Kidney glomerular epithelial cell (primary cell): Measurements from ENCODE around the gene RASL10B.
A peak's percentile ranks its signal among the peaks of the same experiment; 100 is the strongest.
"Not testable (repeated sequence)": the region's sequence is repeated elsewhere in the genome, so short reads cannot be mapped to it uniquely, and the experiment has no call there.

ENCODE experiments used
- DNase-seq: peaks from one replicate; lab custom pipeline; 2025; lab: John Stamatoyannopoulos, UW

The RASL10B gene, protein sequence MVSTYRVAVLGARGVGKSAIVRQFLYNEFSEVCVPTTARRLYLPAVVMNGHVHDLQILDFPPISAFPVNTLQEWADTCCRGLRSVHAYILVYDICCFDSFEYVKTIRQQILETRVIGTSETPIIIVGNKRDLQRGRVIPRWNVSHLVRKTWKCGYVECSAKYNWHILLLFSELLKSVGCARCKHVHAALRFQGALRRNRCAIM

DNA sequence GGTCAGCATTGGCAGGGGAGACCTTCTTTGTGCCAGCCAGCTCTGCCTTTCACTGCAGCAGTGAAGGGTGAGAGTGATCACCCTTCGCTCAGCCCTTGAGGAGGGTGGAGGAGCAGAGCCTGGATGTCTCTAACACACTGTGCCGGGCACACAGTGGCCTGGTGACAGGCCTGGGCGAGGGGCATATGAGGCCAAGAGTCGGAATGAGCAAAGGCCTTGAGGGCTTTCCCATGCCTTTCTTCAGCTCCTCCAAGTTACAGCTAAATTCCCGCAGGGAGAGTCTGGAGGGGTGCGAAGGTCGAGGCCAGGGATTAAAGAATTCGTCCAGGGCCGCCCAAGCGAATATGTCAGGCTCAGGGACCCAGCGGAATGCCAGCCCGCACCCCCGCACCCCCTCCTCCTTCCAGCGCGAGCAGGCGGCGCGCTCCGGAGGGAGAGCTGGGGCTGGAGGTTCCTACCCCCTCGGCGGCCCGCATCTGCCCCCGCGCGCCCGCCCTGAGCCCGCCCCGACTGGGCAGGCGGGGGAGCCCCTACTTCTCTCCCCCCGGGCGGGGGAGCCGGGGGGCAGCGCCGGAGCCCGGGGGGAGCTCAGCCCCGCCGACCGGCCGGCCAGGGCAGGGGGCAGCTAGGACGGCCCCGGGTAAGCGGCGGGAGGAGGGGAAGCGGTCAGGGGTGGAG, at the start of gene RASL10B:
Gene RASL10B, plus strand, starts transcription at position 401 of the 678 bp plus-strand sequence. CDS start 3,546 bp downstream, outside the sequence.
- DNase-seq = peak; percentile 35

DNA sequence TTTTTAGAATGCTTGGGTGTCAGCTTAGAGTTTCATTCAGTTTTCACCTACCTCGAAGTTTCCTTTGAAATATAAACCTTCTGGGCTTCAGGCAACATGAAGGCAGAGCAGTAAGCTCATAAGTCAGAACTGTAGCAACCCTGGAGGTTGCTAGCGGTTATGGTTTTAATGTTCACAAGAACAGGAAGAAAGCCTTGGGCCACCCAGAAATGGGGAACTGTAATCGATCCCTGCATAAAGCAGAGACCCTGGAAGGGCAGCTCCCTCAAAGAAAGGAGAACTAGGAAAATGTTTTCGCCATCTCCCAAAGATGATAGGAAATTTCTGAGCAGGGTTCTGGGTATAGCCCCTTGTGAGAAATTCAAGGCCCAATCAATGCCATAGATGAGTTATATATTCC, 47.8 kb upstream of the RASL10B start:
- DNase-seq = no peak

DNA sequence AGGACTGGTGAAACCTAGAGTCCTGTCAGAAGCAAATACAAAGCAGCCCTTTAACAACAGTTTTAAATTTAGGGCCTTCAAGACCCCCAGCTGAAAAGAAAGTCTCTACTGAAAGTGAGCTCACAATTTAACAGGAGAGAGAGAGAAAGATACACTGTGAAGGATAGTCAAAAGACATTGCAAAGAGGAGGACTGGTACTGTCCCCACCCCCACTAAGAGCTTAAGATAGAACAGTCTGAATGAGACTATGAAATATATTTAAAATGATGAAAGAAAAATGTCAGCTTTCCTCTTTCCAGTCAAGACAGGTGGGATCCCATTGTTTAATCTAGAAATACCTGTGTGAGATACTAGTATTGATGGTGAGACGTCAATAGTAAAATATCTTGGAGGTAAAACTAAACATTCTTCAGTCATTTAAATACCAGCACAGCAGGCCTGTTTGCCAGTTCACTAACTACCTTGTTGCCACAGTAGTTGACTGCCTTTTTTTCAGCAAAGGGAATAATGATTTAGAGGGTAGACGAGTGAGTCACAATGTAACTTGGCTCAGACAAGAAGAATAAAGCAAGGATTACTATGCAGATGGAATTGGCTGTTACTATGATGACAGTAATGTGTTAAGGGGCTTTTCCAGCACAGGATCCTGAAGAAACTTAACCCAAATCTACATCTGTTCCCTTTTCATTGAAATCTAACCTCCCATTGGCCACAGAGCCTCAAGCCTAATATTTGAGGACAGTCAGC, 47.2 kb upstream of the RASL10B start:
- DNase-seq = peak; percentile 65

DNA sequence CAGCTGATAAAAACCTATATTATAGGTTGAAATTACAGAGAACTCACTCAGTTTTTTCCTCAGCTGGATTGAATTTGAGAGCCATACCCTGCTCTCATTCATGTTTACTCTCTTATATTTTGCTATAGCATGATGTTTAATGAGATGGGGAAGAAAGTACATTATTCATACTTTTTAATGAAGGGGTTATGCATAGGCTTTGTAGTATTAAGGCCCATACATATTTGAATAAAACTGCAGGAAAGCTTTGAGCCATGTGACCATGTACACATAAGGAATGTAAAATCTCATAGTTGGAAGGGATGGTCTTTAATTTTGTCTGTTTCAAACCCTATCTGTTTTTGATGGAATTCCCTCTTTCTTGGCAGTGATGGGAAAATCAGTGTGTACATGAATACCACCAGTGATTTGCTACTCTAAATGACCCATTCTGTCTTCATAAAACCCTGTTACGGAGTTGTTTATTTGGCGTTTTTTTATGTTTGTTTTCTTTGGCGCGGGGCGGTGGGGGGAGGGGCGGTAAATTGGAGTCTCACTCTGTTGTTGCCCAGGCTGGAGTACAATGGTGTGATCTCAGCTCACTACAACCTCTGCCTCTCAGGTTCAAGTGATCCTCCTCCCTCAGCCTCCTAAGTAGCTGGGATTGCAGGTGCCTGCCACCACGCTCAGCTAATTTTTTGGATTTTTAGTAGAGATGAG, 38.8 kb upstream of the RASL10B start:
- DNase-seq = no peak

DNA sequence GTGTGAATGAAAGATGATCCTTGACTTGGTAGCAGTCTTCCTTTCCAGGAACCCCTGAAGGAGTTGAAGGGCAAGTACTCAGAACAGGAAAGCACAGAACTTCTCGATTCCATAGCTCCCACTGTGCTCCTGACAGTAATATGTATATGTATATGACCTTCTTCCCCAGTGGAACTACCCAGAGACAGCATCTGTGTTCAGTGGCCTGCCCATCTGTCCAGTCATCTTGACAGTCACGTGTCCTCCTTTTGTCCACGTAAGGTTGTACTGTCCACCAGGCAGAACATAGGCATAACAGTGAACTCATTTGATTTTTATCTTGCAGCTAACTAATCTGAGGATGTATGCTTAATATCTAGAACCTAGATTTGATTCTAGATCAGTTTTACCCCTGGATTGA, 37.8 kb upstream of the RASL10B start:
- DNase-seq = no peak

DNA sequence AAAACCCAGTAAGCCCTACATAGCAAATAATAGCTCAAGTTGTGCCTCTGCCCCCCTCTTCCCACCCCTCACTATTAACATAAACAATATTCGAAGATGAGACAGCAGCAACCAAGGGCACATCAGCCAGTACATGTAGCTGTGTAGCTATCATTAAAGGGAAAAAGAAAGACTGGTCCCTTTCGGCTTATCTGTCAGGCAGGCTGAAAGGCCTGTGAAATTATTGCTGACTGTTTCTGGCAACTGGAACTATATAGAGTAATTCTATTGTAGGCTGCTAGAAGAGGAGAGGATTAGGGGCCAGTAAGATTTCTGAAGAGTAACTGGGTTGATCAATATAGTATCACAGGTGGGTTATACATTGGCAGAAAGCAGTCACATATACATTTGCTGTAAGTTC, 36.5 kb upstream of the RASL10B start:
- no peak for DNase-seq

DNA sequence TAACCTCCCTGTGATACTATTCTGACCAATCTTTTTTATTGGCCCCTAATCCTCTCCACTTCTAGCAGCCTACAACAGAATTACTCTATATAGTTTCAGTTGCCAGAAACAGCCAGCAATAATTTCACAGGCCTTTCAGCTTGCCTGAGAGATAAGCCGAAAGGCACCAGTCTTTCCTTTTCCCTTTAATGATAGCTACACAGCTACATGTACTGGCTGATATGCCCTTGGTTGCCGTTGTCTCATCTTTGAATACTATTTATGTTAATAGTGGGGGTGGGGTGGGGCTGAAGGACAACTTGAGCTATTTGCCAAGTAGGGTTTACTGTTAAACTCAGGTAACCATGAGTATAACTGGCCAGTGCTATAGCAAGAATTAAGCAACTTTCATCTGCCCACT, 35.8 kb upstream of the RASL10B start:
- DNase-seq = no peak

DNA sequence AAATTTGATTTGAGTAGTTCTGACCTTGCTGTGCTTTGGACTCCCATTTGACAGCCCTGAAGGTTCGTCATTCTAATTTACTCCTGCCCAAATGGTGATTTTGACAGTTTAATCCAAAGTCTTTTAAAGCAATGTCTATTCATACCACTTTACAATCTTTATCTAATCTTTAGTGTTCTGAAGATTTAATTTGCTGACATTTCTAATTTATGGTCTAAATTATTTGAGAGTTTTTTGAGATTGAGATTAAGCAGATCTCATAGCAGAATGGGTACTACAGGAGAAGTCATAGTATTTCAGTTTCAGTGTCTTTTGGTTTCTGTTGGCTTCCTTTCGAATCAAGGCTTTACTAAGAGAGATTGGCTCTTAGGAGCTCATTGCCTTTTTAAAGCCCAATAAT, 32.6 kb upstream of the RASL10B start:
- no peak for DNase-seq

DNA sequence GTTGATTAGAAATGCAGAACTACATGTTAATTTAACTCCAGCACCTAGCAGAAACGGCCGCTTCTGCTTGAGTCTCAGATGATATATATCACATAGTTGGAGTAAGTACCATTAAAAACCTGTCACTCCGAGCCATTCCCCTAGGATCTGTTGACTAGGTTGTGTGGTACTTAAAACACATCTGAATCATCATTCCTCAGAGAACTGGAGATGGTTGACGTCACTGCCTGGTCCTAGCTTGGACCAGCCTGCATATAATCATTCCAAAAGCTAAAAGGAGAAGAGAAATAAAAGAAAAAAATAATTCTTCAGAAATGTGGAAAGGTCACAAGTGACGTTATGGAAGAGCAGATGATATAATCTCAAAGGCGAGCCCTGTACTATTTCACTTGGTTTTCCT, 31.3 kb upstream of the RASL10B start:
- no peak for DNase-seq

DNA sequence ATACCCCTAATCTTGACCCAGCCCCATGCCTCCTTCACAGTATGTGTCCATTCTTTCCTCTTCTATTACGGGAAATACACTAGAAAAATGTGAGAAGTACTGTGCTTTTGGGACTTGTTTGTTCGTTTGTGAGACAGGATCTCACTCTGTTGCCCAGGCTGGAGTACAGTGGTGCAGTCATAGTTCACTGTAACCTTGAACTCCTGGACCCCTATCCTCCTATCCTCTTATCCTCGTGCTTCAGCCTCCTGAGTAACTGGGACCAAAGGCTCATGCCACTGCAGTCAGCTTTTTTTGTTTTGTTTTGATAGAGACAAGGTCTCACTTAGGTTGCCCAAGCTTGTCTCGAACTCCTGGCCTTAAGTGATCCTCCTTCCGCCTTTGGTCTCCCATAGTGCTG, 29.9 kb upstream of the RASL10B start:
- no peak for DNase-seq

DNA sequence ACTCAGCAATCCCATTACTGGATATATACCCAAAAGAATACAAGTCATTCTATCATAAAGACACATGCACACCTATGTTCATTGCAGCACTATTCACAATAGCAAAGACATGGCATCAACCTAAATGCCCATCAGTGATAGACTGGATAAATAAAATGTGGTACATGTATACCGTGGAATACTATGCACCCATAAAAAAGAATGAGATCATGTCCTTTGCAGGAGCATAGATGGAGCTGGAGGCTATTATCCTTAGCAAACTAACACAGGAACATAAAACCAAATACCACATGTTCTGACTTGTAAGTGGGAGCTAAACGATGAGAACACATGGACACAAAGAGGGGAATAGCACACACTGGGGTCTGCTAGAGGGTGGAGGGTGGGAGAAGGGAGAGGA, 28.1 kb upstream of the RASL10B start:
- DNase-seq = not testable (repeated sequence)

DNA sequence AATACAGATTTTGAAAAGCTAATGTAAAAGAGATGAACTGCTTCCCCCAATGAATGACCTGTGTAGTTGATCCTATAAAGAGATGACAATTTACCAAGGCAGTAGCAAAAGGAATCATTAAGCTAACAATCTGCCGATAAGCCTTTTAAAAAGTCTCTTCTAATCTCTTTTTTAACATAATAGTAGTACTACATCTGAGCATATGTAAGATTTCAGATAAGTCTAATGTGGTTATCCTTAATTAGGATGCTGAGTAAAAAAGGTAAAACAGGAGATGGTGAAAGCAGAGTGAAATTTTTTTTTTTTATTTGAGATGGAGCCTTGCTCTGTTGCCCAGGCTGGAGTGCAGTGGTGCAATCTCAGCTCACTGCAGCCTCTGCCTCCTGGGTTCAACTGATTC, 26.2 kb upstream of the RASL10B start:
- DNase-seq = no peak

DNA sequence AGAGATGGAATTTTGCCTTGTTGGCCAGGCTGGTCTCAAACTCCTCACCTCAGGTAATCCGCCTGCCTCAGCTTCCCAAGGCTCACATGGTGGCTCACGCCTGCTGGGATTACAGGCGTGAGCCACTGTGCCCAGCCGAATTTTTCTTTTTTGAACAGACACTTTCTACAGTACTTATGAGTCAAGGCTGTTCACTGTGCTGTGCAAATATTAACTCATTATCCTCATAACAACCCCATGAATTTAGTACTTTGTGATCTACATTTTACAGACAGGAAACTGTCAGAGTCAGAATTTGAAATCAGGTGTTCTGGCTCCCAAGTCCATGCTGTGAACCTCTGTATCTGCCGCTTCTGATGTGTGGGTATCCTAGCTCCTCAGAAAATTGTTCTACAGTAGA, 25.7 kb upstream of the RASL10B start:
- no peak for DNase-seq

DNA sequence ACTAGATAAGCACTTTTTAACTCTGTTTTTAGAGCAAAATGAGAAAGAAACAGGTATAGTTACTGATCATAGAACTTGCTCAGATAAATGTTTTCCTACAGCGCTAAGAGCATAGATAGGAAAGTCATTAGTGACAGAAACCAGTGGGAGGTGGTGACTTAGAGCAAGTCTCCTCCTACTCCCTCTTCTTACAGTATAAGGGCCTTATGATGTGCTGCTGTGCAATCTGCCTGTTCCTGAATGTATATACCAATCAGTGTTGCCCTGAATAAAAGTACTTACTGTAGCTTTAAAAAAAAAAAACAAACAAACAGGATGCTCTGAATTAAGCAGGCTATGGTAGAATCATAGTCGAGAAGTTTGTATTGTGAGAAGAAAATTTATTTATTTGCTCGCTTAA, 23.3 kb upstream of the RASL10B start:
- DNase-seq = no peak

DNA sequence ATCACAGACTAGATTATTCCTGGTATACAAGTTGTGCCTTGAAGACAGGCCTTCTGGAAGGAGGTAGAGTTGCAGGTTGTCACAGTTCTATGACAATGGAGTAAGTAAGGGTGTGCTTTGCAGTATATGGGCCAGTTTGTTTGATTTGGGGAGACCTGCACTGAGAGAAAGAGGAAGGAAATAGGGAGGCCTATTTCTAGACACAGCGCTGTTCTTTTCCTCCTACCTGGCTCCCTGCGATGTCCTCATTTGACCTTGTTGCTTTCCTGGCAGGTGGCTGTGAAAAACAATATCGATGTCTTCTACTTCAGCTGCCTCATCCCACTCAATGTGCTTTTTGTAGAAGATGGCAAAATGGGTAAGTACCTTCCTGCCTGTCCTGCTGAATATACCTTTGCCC, 22.5 kb upstream of the RASL10B start:
- DNase-seq = no peak

DNA sequence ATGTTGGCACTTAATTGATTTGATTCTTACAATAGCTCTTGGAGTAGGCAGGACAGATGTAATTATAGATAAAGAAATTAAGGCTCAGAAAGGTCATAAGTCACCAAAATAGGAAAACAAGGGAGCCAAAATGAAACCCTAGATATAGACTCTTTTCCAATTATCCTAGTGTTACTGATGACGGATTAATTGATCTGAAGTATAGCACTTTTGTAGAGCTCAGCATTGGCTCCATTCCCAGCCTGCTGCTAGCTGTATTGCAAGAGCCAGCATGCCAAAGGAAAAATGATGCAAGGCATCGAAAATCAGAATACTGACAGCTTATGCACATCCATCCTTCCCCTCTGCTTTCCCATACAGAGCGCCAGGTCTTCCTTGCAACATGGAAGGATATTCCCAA, 21.6 kb upstream of the RASL10B start:
- DNase-seq = no peak

DNA sequence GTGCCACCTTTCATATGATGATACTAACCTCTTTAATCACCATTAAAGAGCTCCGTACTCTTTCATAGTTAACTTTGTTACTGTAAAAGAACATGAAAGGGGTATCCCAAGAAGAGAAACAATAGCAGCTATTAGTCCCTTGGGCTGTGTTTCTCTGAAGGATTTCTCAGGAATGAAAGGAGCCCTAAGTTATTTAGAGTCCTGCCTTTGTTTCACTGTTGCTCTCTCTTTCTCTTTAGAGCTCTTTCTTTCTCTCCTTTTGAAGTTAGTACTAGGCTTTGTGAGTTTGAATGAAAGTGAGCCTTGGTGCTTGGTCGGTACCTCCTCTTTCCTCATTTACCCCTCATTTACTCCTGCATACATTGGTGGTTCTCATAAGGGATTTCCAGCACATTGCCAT, 20.5 kb upstream of the RASL10B start:
- DNase-seq = no peak

DNA sequence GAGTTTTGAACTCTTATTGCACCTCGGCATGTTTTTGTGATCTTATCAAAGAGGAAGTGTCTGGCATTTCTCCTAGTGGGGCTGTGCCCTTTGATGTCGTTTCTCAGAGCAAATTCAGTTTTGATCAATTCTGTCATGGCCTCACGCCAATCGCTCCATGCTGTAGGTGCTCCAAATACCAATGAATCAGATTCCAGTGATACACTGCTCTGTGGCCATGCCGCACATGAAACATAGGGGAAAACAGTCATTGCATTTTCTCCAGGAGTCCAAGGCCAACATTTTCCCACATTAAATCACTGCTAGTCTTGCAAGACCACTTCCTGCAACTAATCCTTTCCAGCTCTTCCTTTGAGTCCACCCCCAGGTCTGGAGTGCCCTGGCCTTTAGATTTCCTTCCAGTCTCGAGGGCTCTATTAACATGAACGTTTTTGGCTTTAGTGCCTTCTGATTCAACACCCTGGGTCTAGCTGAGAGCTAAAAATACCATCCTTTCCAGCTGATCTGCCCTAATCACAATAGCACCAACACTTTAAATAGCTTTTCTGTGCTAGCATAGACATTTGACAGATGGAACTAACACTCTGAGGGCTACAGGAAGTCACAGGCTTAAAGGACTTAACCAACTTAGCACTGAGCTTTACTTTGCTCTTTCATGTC, 18.2 kb upstream of the RASL10B start:
- no peak for DNase-seq

DNA sequence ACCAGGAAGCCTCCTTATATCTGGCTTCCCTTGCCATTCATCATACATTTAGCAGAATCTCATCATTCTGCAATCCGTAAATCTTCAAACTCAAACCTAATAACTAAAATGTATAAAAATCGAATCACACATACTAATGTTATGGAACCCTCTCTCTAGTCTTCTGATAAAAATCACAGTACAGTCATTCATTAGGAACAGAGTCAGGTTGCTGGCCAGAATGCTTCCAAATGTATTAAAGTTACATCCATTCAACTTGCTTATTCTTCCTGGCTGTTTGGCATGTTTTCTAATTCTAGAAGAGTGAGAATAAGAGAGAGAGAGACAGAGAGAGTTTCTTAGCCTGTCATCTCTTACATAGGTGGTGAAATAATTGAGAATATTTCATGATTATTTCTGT, 16.5 kb upstream of the RASL10B start:
- DNase-seq = no peak

DNA sequence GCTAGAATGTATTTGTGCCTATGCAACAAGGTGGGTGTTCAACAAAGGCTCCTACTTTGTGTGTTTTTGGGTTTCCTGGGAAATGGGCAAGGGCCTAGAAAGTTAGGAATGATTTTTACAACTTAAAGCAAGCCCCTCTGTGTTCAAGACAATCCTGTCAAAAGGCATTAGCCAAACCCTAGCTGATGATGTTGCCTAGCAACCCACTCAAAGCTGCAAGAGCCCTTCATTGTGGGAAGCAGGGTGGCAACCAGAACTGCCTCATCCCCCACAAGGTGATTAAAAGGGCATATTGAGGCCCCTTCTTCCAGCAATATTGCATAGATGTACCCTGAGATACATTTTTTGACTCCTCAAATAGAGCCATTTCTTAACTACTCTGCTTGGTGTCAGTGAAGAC, 16.0 kb upstream of the RASL10B start:
- DNase-seq = no peak

DNA sequence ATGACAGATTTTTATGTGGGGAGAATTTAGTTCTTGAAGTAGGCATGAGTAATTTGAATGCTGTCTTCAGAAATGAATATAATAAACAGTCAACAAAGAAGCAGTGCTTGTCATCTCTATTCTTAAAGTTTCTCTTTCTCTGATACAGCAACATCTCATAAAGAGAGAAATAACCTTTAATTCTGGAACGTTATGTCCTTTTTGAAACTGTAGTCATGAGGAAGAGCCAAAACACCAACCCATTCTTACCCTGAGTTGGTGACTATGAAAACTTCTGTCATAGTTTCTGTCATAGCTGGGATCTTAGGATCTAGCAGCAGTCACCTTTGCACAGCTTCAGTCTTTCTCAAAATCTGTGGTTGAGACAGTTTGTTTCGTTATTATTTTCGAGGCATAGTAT, 15.3 kb upstream of the RASL10B start:
- DNase-seq = no peak

DNA sequence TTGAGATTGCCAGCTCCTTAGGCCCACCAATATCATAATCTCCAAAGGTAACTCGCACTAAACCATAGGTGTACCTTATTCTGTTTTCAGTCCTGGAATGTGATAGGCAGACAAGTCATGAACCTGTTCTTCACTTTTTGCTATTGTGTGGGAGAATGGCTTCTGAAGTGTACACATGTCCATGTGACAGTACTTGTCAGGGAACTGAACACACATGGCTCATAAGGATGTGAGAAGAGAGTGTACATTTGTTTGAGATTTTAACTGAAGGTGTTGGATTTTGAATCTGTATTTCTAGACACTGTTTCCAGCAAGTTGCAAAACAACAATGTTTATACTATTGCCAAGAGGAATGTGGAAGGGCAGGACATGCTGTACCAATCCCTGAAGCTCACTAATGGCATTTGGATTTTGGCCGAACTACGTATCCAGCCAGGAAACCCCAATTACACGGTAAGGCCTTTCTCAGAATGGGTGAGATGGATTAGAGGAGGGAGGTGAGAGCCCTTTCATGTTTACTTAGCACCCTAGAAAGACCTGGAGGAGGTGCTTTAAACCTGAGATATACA, 14.5 kb upstream of the RASL10B start:
- no peak for DNase-seq
